Measurements from ENCODE around the gene LPP.

Gene LPP

GRCh38 chr3:188936597-188937107 is 782.7 kb downstream of the LPP start:
- Histone ChIP-seq H3K4me2 (ENCODE audit: low read length) (no peak overlapping the region), H3K27ac (ENCODE audit: low read depth, low read length) (no peak overlapping the region), H3K4me1 (ENCODE audit: control insufficient read depth, low read length) (peaks cover 15% of the 10 kb centered on the region), H3K27me3 (ENCODE audit: control insufficient read depth, low read length) (no peaks in the 10 kb centered on the region), H3K36me3 (ENCODE audit: control insufficient read depth, low read length) (no peaks in the 10 kb centered on the region), H3F3A (ENCODE audit: control insufficient read depth, insufficient read depth) (no peaks in the 10 kb centered on the region), H3K79me2 (ENCODE audit: control insufficient read depth, low read length) (no peaks in the 10 kb centered on the region), H3K4me3 (ENCODE audit: low read length) (no peak overlapping the region), H4K20me1 (ENCODE audit: control insufficient read depth, insufficient read depth, low read depth, low read length) (no peaks in the 10 kb centered on the region), H3K9me3 (ENCODE audit: control insufficient read depth, insufficient read depth, low read length) (no peaks in the 10 kb centered on the region), H3K9me2 (replicated peaks; ENCODE audit: control insufficient read depth, low read length) (no peaks in the 10 kb centered on the region)
- TF ChIP-seq, protein P1, sequence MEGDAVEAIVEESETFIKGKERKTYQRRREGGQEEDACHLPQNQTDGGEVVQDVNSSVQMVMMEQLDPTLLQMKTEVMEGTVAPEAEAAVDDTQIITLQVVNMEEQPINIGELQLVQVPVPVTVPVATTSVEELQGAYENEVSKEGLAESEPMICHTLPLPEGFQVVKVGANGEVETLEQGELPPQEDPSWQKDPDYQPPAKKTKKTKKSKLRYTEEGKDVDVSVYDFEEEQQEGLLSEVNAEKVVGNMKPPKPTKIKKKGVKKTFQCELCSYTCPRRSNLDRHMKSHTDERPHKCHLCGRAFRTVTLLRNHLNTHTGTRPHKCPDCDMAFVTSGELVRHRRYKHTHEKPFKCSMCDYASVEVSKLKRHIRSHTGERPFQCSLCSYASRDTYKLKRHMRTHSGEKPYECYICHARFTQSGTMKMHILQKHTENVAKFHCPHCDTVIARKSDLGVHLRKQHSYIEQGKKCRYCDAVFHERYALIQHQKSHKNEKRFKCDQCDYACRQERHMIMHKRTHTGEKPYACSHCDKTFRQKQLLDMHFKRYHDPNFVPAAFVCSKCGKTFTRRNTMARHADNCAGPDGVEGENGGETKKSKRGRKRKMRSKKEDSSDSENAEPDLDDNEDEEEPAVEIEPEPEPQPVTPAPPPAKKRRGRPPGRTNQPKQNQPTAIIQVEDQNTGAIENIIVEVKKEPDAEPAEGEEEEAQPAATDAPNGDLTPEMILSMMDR (IDR thresholded peaks at IDR 0.05; ENCODE audit: low read depth, low read length, poor library complexity, severe bottlenecking), result no peak
- TF ChIP-seq EZH2phosphoT487 (IDR thresholded peaks at IDR 0.05; ENCODE audit: borderline replicate concordance, low read length), result no peak

GRCh38 chr3:188937389-188937788 is 783.4 kb downstream of the LPP start:
- H4K20me1 ChIP-seq (ENCODE audit: control insufficient read depth, insufficient read depth, low read depth, low read length), result no peaks in the 10 kb centered on the region
- H3K4me2 ChIP-seq (ENCODE audit: low read length), result no peak overlapping the region
- no peaks in the 10 kb centered on the region for H3F3A ChIP-seq (ENCODE audit: control insufficient read depth, insufficient read depth)
- no peak for TF ChIP-seq EZH2phosphoT487 (IDR thresholded peaks at IDR 0.05; ENCODE audit: borderline replicate concordance, low read length)
- TF ChIP-seq, protein P1 (IDR thresholded peaks at IDR 0.05; ENCODE audit: low read depth, low read length, poor library complexity, severe bottlenecking), result no peak
- no peak overlapping the region for H3K27ac ChIP-seq (ENCODE audit: low read depth, low read length)
- H3K36me3 ChIP-seq (ENCODE audit: control insufficient read depth, low read length), result no peaks in the 10 kb centered on the region
- no peaks in the 10 kb centered on the region for H3K27me3 ChIP-seq (ENCODE audit: control insufficient read depth, low read length)
- H3K79me2 ChIP-seq (ENCODE audit: control insufficient read depth, low read length), result no peaks in the 10 kb centered on the region
- H3K9me3 ChIP-seq (ENCODE audit: control insufficient read depth, insufficient read depth, low read length), result no peaks in the 10 kb centered on the region
- H3K4me1 ChIP-seq (ENCODE audit: control insufficient read depth, low read length), result peaks cover 15% of the 10 kb centered on the region
- no peaks in the 10 kb centered on the region for H3K9me2 ChIP-seq (replicated peaks; ENCODE audit: control insufficient read depth, low read length)
- H3K4me3 ChIP-seq (ENCODE audit: low read length), result no peak overlapping the region

- no peaks in the 10 kb centered on the region for H3K36me3 ChIP-seq (ENCODE audit: control insufficient read depth, low read length)
- no peaks in the 10 kb centered on the region for H3K27me3 ChIP-seq (ENCODE audit: control insufficient read depth, low read length)
- no peaks in the 10 kb centered on the region for H4K20me1 ChIP-seq (ENCODE audit: control insufficient read depth, insufficient read depth, low read depth, low read length)
- TF ChIP-seq, protein P1 (IDR thresholded peaks at IDR 0.05; ENCODE audit: low read depth, low read length, poor library complexity, severe bottlenecking), result no peak
- no peak for TF ChIP-seq EZH2phosphoT487 (IDR thresholded peaks at IDR 0.05; ENCODE audit: borderline replicate concordance, low read length)
- H3K27ac ChIP-seq (ENCODE audit: low read depth, low read length), result no peak overlapping the region
- H3K79me2 ChIP-seq (ENCODE audit: control insufficient read depth, low read length), result no peaks in the 10 kb centered on the region
- H3K4me2 ChIP-seq (ENCODE audit: low read length), result no peak overlapping the region
- no peaks in the 10 kb centered on the region for H3F3A ChIP-seq (ENCODE audit: control insufficient read depth, insufficient read depth)
- no peaks in the 10 kb centered on the region for H3K9me3 ChIP-seq (ENCODE audit: control insufficient read depth, insufficient read depth, low read length)
- no peaks in the 10 kb centered on the region for H3K9me2 ChIP-seq (replicated peaks; ENCODE audit: control insufficient read depth, low read length)
- peaks cover 15% of the 10 kb centered on the region for H3K4me1 ChIP-seq (ENCODE audit: control insufficient read depth, low read length)
- H3K4me3 ChIP-seq (ENCODE audit: low read length), result no peak overlapping the region
These were observed 785.0 kb downstream of the LPP start for GRCh38 chr3:188938999-188939398.
